ENCODE results near the gene SCGB1D1.
A peak's percentile ranks its signal among the peaks of the same experiment; 100 is the strongest.

SCGB1D1 gene

DNA sequence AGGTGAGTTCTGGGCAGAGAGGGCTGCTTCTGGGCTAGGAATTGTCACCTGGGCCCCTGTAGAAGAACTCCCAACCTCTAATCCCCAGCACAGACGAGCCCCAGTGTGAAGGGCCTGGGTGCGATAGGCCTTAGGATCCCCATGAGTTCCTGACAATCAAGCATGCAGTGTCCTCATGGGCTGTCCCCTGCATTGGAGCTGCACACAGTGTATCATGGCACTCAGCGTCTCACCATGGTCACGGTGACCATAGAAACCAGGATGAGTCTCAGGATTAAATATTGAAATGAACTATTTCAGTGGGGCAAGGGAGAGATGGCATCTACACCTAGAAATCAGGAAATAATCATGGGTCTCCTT lies 18.7 kb downstream of the SCGB1D1 start:
- POLR2A ChIA-PET = no interaction called here
- TF ChIP-seq, protein P1, sequence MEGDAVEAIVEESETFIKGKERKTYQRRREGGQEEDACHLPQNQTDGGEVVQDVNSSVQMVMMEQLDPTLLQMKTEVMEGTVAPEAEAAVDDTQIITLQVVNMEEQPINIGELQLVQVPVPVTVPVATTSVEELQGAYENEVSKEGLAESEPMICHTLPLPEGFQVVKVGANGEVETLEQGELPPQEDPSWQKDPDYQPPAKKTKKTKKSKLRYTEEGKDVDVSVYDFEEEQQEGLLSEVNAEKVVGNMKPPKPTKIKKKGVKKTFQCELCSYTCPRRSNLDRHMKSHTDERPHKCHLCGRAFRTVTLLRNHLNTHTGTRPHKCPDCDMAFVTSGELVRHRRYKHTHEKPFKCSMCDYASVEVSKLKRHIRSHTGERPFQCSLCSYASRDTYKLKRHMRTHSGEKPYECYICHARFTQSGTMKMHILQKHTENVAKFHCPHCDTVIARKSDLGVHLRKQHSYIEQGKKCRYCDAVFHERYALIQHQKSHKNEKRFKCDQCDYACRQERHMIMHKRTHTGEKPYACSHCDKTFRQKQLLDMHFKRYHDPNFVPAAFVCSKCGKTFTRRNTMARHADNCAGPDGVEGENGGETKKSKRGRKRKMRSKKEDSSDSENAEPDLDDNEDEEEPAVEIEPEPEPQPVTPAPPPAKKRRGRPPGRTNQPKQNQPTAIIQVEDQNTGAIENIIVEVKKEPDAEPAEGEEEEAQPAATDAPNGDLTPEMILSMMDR (IDR thresholded peaks at IDR 0.05; ENCODE audit: control extremely low read depth, extremely low read depth, low read depth, missing control alignments) = no peak
- no peak for DNase-seq (ENCODE audit: extremely low spot score)
- CTCF ChIA-PET = interaction anchor here (1.1 kb wide), 1 partner anchor 9 kb away, joined by 3 read pairs; no protein-coding TSS in a partner anchor

DNA sequence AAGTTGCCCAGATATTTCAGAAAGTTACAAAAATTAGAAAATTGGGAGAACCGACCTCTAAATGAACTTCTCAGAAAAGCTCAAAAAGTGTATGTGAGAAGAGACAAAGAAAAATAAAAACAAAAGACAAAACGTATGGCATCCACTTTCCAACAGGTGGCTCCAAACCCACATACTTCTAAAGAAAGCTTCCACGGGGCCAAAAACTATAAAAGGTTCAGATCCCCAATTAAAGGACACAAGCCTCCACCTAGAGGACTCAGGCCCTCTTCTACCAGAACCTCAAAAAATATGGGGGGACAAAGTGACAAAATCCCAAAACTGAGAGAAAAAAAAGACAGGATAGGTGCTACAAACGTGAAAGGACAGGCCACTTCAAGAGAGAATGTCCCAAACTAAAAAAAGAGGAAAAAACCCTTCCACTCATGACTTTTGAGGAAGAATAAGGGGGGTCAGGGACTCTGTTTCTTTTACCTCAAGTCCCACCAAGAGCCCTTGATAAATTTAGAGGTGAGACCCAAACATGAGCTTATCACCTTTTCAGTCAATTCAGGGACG lies 27.3 kb downstream of the SCGB1D1 start:
- DNase-seq (ENCODE audit: extremely low spot score) = no peak
- POLR2A ChIA-PET = no interaction called here
- TF ChIP-seq, protein P1 (IDR thresholded peaks at IDR 0.05; ENCODE audit: control extremely low read depth, extremely low read depth, low read depth, missing control alignments) = peak; percentile 34
- CTCF ChIA-PET = interaction anchor here (1.0 kb wide), 1 partner anchor 96 kb away, joined by 4 read pairs; no protein-coding TSS in a partner anchor

DNA sequence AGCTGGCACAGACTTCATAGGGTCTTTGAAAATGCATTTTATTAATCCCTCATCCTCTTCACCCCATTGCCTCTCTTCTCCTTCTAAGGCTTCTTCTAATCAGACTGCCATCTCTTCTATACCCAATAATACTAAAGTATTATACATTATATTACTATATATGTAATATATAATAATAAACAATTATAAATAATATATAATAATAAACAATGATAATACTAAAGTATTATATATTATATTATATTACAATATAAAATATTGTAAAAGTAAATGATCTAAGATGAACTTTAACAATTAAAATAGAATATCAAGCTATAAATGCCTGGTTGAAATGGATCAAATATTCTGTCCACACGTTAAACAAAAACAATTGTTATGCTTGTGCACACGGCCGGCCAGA lies 31.5 kb downstream of the SCGB1D1 start:
- DNase-seq (ENCODE audit: extremely low spot score) = no peak
- TF ChIP-seq, protein P1 (IDR thresholded peaks at IDR 0.05; ENCODE audit: control extremely low read depth, extremely low read depth, low read depth, missing control alignments) = no peak
- ChIA-PET CTCF (no interaction called here), POLR2A (no interaction called here)

DNA sequence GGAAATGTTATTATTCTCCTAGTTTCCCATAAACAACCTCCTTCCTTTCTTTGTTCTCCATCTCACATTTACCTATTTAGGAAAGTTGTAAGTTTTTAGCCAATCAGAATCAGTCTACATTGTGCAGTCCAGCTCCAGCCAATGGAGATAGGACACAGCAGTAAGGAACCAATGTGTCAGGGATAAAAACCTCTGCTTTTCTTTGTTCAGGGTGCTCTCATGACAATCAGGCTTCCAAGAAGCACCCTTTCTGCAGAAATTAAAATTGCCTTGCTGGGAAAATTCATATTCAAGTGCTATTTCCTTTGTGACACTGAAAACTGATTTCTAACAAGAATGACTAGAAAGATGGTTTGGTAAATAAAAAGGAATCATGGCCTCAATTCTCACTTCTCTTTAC lies 33.1 kb downstream of the SCGB1D1 start:
- DNase-seq (ENCODE audit: extremely low spot score) = no peak
- ChIA-PET POLR2A (no interaction called here), CTCF (interaction anchor here (0.9 kb wide), 1 partner anchor 19 kb away, joined by 3 read pairs; the partner anchor contains the start of gene SCGB1D2)
- TF ChIP-seq, protein P1 (IDR thresholded peaks at IDR 0.05; ENCODE audit: control extremely low read depth, extremely low read depth, low read depth, missing control alignments) = no peak

DNA sequence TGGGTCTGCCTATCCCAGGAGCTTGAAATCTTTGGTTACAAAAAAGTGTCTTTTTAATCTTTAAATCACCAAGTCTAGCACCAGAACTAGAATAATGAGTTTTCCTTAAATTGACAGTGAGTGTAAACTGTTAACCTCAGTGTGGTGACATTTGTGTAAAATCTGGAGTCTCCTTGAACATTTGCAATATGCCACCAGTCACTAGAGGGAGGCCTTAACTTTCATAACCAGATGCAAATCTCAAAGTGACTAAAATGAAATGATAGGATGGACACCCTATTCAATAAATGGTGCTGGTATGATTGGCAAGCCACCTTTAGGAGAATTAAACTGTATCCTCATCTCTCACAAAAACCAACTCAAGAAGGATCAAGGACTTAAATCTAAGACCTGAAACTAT lies 43.7 kb downstream of the SCGB1D1 start:
- CTCF ChIA-PET = no interaction called here
- TF ChIP-seq, protein P1 (IDR thresholded peaks at IDR 0.05; ENCODE audit: control extremely low read depth, extremely low read depth, low read depth, missing control alignments) = peak; percentile 17

DNA sequence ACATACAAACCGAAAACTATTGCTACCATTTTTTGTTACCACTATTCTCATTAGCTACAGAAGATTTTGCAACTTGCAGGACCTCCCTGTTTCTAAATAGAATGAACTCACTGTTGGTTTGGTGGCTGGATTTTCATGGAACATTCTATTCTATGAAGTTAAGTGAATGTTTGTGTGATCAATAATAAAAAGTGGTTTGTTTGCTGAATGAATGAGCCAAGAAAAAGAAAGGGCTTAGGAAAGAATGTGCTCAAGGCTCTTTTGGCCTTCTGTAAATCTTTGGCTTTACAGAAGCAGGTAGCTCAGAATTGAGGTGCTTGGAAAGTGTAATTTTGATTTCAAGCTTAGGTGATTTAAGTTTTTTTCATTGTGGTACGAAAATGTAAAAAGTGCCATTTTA lies 46.2 kb downstream of the SCGB1D1 start:
- CTCF ChIA-PET = interaction anchor here (1.3 to 1.8 kb wide), 2 partner anchors 12 to 75 kb away, joined by 3 read pairs; no protein-coding TSS in a partner anchor
- TF ChIP-seq, protein P1 (IDR thresholded peaks at IDR 0.05; ENCODE audit: control extremely low read depth, extremely low read depth, low read depth, missing control alignments) = no peak

More for the DNA sequence above, 43.7 kb downstream of the SCGB1D1 start:
- POLR2A ChIA-PET = no interaction called here
- no peak for DNase-seq (ENCODE audit: extremely low spot score)

More for the DNA sequence above, 46.2 kb downstream of the SCGB1D1 start:
- DNase-seq (ENCODE audit: extremely low spot score) = no peak
- POLR2A ChIA-PET = no interaction called here

Measured in GM10248 (cell line).